GM12878 (cell line): Measurements from ENCODE around the gene NKAIN2. TPM values are rescaled to one million over a fixed set of nuclear protein-coding genes. Genes with fewer than 3 reads are reported as not detected.
A peak's percentile ranks its signal among the peaks of the same experiment; 100 is the strongest.

Experiments used
- ATAC-seq: fragments of 200-7000 bp; cut with Tn5 transposase; 3 replicates; pipeline ENCODE4 v1.9.1; 2020; ENCODE audit warnings: mild to moderate bottlenecking, moderate library complexity
- BruUV-seq: library from RNA; stranded (reverse); fragments of 400-500 nt; replicated peaks from 2 replicates; lab custom pipeline; 2021; lab: Mats Ljungman, UMichigan
- CTCF ChIA-PET: fragments of 300-600 bp; sonication (Branson Sonifier 250); formaldehyde crosslinking; extraction: SDS; loops from one replicate; lab custom pipeline; 2021; ENCODE audit warnings: inconsistent platforms; lab: Yijun Ruan, JAX
- POLR2A ChIA-PET: fragments of 350-600 bp; formaldehyde crosslinking; extraction: SDS; loops from one replicate; lab custom pipeline; 2021; ENCODE audit warnings: inconsistent platforms; lab: Charles Lee
- RAD21 ChIA-PET: fragments of 300-600 bp; sonication (Branson Sonifier 250); formaldehyde crosslinking; loops from one replicate; lab custom pipeline; 2023; ENCODE audit warnings: antibody characterized with exemption; ENCODE audit not compliant: unreplicated experiment; lab: Charles Lee
- SMC1A ChIA-PET: fragments of 300-600 bp; sonication (Branson Sonifier 250); formaldehyde crosslinking; loops from one replicate; lab custom pipeline; 2023; ENCODE audit not compliant: unreplicated experiment, uncharacterized antibody; lab: Charles Lee
- DNase-seq: peaks from one replicate; pipeline ENCODE4 v3.0.0-alpha.2; 2011; ENCODE audit warnings: low read depth, low spot score
- FAIRE-seq: peaks from 3 replicates; lab custom pipeline; 2011; peaks lifted over from hg19 to GRCh38; lab: Jason Lieb, UNC
- H2AFZ ChIP-seq: 2 replicates; pipeline ENCODE4 v1.6.0; 2011; ENCODE audit warnings: low read depth, low read length, control low read depth; ENCODE audit not compliant: control insufficient read depth
- H3K27ac ChIP-seq: 2 replicates; pipeline ENCODE4 v1.5.1; 2011; ENCODE audit warnings: control low read depth; ENCODE audit not compliant: control insufficient read depth, insufficient read depth
- H3K27me3 ChIP-seq, 2 experiments: replicated peaks in 1 of 2; 2 replicates each; pipeline versions ENCODE4 v1.6.0 to v1.6.1; 2011; ENCODE audit warnings: low read length in 1 of 2; ENCODE audit not compliant: control insufficient read depth in 2 of 2, insufficient read depth in 2 of 2
- H3K36me3 ChIP-seq, 2 experiments: 2 replicates each; pipeline ENCODE4 v1.5.1; 2011; ENCODE audit warnings: low read length in 1 of 2; ENCODE audit not compliant: control insufficient read depth in 2 of 2, insufficient read depth in 2 of 2
- H3K4me1 ChIP-seq: 2 replicates; pipeline ENCODE4 v1.6.1; 2011; ENCODE audit warnings: mild to moderate bottlenecking, low read length, moderate library complexity, mixed read lengths; ENCODE audit not compliant: control insufficient read depth, insufficient read depth
- H3K4me2 ChIP-seq: 2 replicates; pipeline ENCODE4 v1.6.0; 2011; ENCODE audit warnings: control low read depth; ENCODE audit not compliant: control insufficient read depth, insufficient read depth
- H3K4me3 ChIP-seq: fragments of 200-600 bp; sonication (generic); 2 replicates; pipeline ENCODE4 v1.5.1; 2016
- H3K79me2 ChIP-seq: 2 replicates; pipeline ENCODE4 v1.6.0; 2011; ENCODE audit warnings: low read length; ENCODE audit not compliant: control insufficient read depth, insufficient read depth
- H3K9ac ChIP-seq: 2 replicates; pipeline ENCODE4 v1.8.0; 2011; ENCODE audit warnings: low read length, control low read depth, mixed read lengths; ENCODE audit not compliant: control insufficient read depth, insufficient read depth
- H3K9me3 ChIP-seq: replicated peaks from 3 replicates; pipeline ENCODE4 v1.5.1; 2011; ENCODE audit warnings: mild to moderate bottlenecking, low read length; ENCODE audit not compliant: control insufficient read depth, insufficient read depth
- H4K20me1 ChIP-seq: 2 replicates; pipeline ENCODE4 v1.6.0; 2011; ENCODE audit not compliant: control insufficient read depth, insufficient read depth
- ATF7 ChIP-seq: fragments of 450-650 bp; IDR thresholded peaks from 2 replicates; pipeline ENCODE4 v1.6.1; 2016; ENCODE audit warnings: low read depth, mild to moderate bottlenecking
- CREM ChIP-seq: IDR thresholded peaks from 2 replicates; pipeline ENCODE4 v1.6.1; 2014; ENCODE audit warnings: antibody characterized with exemption, low read depth
- JUND ChIP-seq: IDR thresholded peaks from 2 replicates; pipeline ENCODE4 v1.6.1; 2012; ENCODE audit warnings: low read depth, mild to moderate bottlenecking, low read length, improper control_type of control experiment, moderate library complexity
- MEF2A ChIP-seq: IDR thresholded peaks from 2 replicates; pipeline ENCODE4 v1.6.1; 2011; ENCODE audit warnings: low read depth, mild to moderate bottlenecking, low read length, moderate library complexity; ENCODE audit not compliant: insufficient read depth
- MTA3 ChIP-seq: IDR thresholded peaks from 2 replicates; pipeline ENCODE4 v1.6.1; 2012; ENCODE audit warnings: low read length, inconsistent platforms, borderline replicate concordance
- NFIC ChIP-seq: IDR thresholded peaks from 2 replicates; pipeline ENCODE4 v1.6.1; 2012; ENCODE audit warnings: low read depth, mild to moderate bottlenecking, inconsistent platforms, low read length, moderate library complexity
- PAX5 ChIP-seq: IDR thresholded peaks from 2 replicates; pipeline ENCODE4 v1.6.1; 2011; ENCODE audit warnings: low read depth, low read length, borderline replicate concordance
- PAX8 ChIP-seq: fragments of 450-650 bp; IDR thresholded peaks from 2 replicates; pipeline ENCODE4 v1.6.1; 2017; ENCODE audit warnings: mild to moderate bottlenecking, moderate library complexity
- POLR2A ChIP-seq: IDR thresholded peaks from 2 replicates; pipeline ENCODE4 v1.6.1; 2011; ENCODE audit warnings: low read depth, mild to moderate bottlenecking, low read length
- RELA ChIP-seq: fragments of 450-650 bp; IDR thresholded peaks from 2 replicates; pipeline ENCODE4 v1.8.0; 2014; ENCODE audit warnings: borderline replicate concordance; ENCODE audit not compliant: partially characterized antibody
- SMAD5 ChIP-seq: IDR thresholded peaks from 2 replicates; pipeline ENCODE4 v1.6.1; 2016; ENCODE audit warnings: antibody characterized with exemption, low read depth
- SREBF2 ChIP-seq: IDR thresholded peaks from 2 replicates; pipeline ENCODE4 v1.6.1; 2012; ENCODE audit warnings: mild to moderate bottlenecking, low read length
- SRF ChIP-seq, 2 experiments: IDR thresholded peaks; 2 replicates each; pipeline ENCODE4 v1.6.1; 2011; ENCODE audit warnings: low read depth in 2 of 2, low read length in 2 of 2, mild to moderate bottlenecking in 1 of 2, moderate library complexity in 1 of 2
- TCF7 ChIP-seq: IDR thresholded peaks from 2 replicates; pipeline ENCODE4 v1.6.1; 2014; ENCODE audit warnings: antibody characterized with exemption, borderline replicate concordance
- ZBTB40 ChIP-seq: fragments of 450-650 bp; IDR thresholded peaks from 2 replicates; pipeline ENCODE4 v1.6.1; 2016; ENCODE audit warnings: mild to moderate bottlenecking, moderate library complexity, borderline replicate concordance
- ZNF217 ChIP-seq: fragments of 450-650 bp; IDR thresholded peaks from 2 replicates; pipeline ENCODE4 v1.6.1; 2017; ENCODE audit warnings: antibody characterized with exemption, mild to moderate bottlenecking
- ZNF24 ChIP-seq: fragments of 450-650 bp; IDR thresholded peaks from 2 replicates; pipeline ENCODE4 v1.6.1; 2017; ENCODE audit warnings: antibody characterized with exemption, mild to moderate bottlenecking
- in situ Hi-C: fragments of 300-500 bp; cut with MboI; formaldehyde crosslinking; loops from 9 replicates; pipeline ENCODE4 v1.14.3; 2018; ENCODE audit warnings: mixed read lengths
- intact Hi-C: fragments of 100-400 bp; cut with micrococcal nuclease; formaldehyde crosslinking; loops from one replicate; pipeline ENCODE4 v1.14.2; 2022; ENCODE audit not compliant: unreplicated experiment
- polyA plus RNA-seq, 11 experiments: library from polyadenylated mRNA; depleted of rRNA in 4 of 11; unstranded in 6 of 11; stranded (reverse) in 5 of 11; fragments of >200 nt; fragmentation: Nextera tagmentation in 4 of 11; fragmentation: Illumina TruSeq in 1 of 11; extraction: Ambion mirVana in 4 of 11; extraction: Trizol in 1 of 11; gene quantifications; 1 replicate in 1 of 11; 2 replicates in 10 of 11; pipeline versions ENCODE4 v1.2.1 to v1.2.3, GENCODE V29; 2011 to 2016; ENCODE audit warnings: inconsistent platforms in 2 of 11, missing spikeins in 2 of 11, low read depth in 1 of 11
- total RNA-seq, 4 experiments: library from RNA; depleted of rRNA in 3 of 4; stranded (reverse); fragments of >200 nt in 3 of 4; fragmentation: Illumina TruSeq in 1 of 4; extraction: Trizol in 1 of 4; gene quantifications; 2 replicates each; pipeline versions ENCODE4 v1.2.1 to v1.2.3, GENCODE V29; 2013 to 2021

Gene NKAIN2
- total and polyA plus RNA-seq, 10 of the 15 experiments (the other 5 are each of a cell fraction or from before 2014, with no cell fraction given), result not detected

GRCh38 chr6:124055395-124055794 lies 251.7 kb downstream of the NKAIN2 start:
- SMC1A ChIA-PET, result no interaction called here
- RAD21 ChIA-PET, result no interaction called here
- DNase-seq, result no peak
- no peak for ATAC-seq
- no peaks in the 10 kb centered on the region for H3K79me2 ChIP-seq
- FAIRE-seq, result peak; percentile 31
- no peaks in the 10 kb centered on the region for H3K36me3 ChIP-seq
- POLR2A ChIA-PET, result no interaction called here
- no peaks in the 10 kb centered on the region for H3K4me1 ChIP-seq
- intact Hi-C loops (no loop called here), in situ Hi-C loops (no loop called here)
- no peaks in the 10 kb centered on the region; a peak in 1 of 4 replicates for H3K27me3 ChIP-seq
- no peak overlapping the region for H3K4me2 ChIP-seq
- H2AFZ ChIP-seq, result no peak overlapping the region
- H3K4me3 ChIP-seq, result no peak overlapping the region
- CTCF ChIA-PET, result interaction anchor here (1.1 kb wide), 1 partner anchor 11 kb away, joined by 4 read pairs; no protein-coding TSS in a partner anchor
- no TSS peak for BruUV-seq
- H3K9ac ChIP-seq, result no peak overlapping the region
- TF ChIP-seq NFIC (no peak), MTA3 (no peak), CREM (no peak), PAX5 (no peak), TCF7 (no peak), ZNF24 (no peak), RELA (no peak), JUND (no peak), SREBF2 (no peak), SMAD5 (no peak), SRF (IDR thresholded peaks at IDR 0.05; ENCODE audit: low read depth in 2 of 2, low read length in 2 of 2) (no peak), ZNF217 (no peak), ATF7 (no peak), ZBTB40 (no peak), POLR2A (no peak), MEF2A (no peak), PAX8 (no peak)
- H4K20me1 ChIP-seq, result no peaks in the 10 kb centered on the region
- no peaks in the 10 kb centered on the region for H3K9me3 ChIP-seq
- no peak overlapping the region for H3K27ac ChIP-seq
